Tibial artery (tissue), 4 donors: ENCODE data around the gene RNASE9.
"Not testable (repeated sequence)": the region's sequence is repeated elsewhere in the genome, so short reads cannot be mapped to it uniquely, and the experiment has no call there.

ENCODE experiments used
- DNase-seq, 2 donors: peaks; one replicate each; pipeline ENCODE4 v3.0.0-alpha.2; 2019
- H3K27ac ChIP-seq, 2 donors: fragments of 200-600 bp; sonication (generic) in 1 of 2; 1 replicate in 1 of 2; 2 replicates in 1 of 2; pipeline ENCODE4 v1.5.1; 2018 to 2019; ENCODE audit warnings: mild to moderate bottlenecking in 1 of 2
- H3K27me3 ChIP-seq, 2 donors: fragments of 200-600 bp; sonication (generic) in 1 of 2; one replicate each; pipeline versions ENCODE4 v1.5.1 to v1.6.0; 2016 to 2019
- H3K36me3 ChIP-seq, 3 donors: fragments of 200-600 bp; sonication (generic) in 2 of 3; one replicate each; pipeline ENCODE4 v1.5.1; 2016 to 2019; ENCODE audit warnings: mild to moderate bottlenecking in 2 of 3
- H3K4me1 ChIP-seq, 4 donors: fragments of 200-600 bp; sonication (generic) in 2 of 4; 1 replicate in 3 of 4; 2 replicates in 1 of 4; pipeline ENCODE4 v1.5.1; 2016 to 2019
- H3K4me3 ChIP-seq, 2 donors: fragments of 200-600 bp; sonication (generic) in 1 of 2; 1 replicate in 1 of 2; 2 replicates in 1 of 2; pipeline ENCODE4 v1.5.1; 2018 to 2019; ENCODE audit warnings: mild to moderate bottlenecking in 2 of 2
- H3K9me3 ChIP-seq, 3 donors: fragments of 200-600 bp; sonication (generic) in 1 of 3; one replicate each; pipeline ENCODE4 v1.5.1; 2016 to 2019
- CTCF ChIP-seq, 2 experiments: fragments of 200-600 bp in 1 of 2; fragments of 450-650 bp in 1 of 2; IDR thresholded peaks; one replicate each; pipeline ENCODE4 v1.5.1; 2017 to 2019; ENCODE audit warnings: antibody characterized with exemption in 2 of 2, mild to moderate bottlenecking in 1 of 2, moderate library complexity in 1 of 2
- intact Hi-C: fragments of 100-400 bp; cut with DNase I; formaldehyde crosslinking; loops from one replicate; pipeline ENCODE4 v1.15.0; 2023; ENCODE audit warnings: low total_unique reads

The RNASE9 gene

GRCh38 chr14:20512177-20512905 lies 48.5 kb downstream of the RNASE9 start:
- no peak for TF ChIP-seq CTCF (IDR thresholded peaks at IDR 0.05)
- Histone ChIP-seq H3K36me3 (no peaks in the 10 kb centered on the region), H3K4me3 (no peak overlapping the region), H3K9me3 (no peaks in the 10 kb centered on the region), H3K27me3 (peaks cover 0 to 2% of the 10 kb centered on the region in 2 donors), H3K27ac (no peak overlapping the region), H3K4me1 (no peaks in the 10 kb centered on the region)
- DNase-seq: no peak
- intact Hi-C loops: no loop called here

- H3K4me3 ChIP-seq: no peak overlapping the region
- no peaks in the 10 kb centered on the region for H3K9me3 ChIP-seq
- no peak for TF ChIP-seq CTCF (IDR thresholded peaks at IDR 0.05)
- no peaks in the 10 kb centered on the region for H3K36me3 ChIP-seq
- no peaks in the 10 kb centered on the region for H3K4me1 ChIP-seq
- intact Hi-C loops: no loop called here
- H3K27me3 ChIP-seq: peaks cover 0 to 2% of the 10 kb centered on the region in 2 donors
- no peak overlapping the region for H3K27ac ChIP-seq
- DNase-seq: no peak
Measured at GRCh38 chr14:20508367-20508766, 52.5 kb downstream of the RNASE9 start.

- H3K27me3 ChIP-seq, H3K4me3 ChIP-seq, DNase-seq, H3K4me1 ChIP-seq, H3K27ac ChIP-seq, H3K9me3 ChIP-seq, intact Hi-C loops, H3K36me3 ChIP-seq: not testable (repeated sequence)
Measured at GRCh38 chr14:20507537-20507936, 53.3 kb downstream of the RNASE9 start.

GRCh38 chr14:20506752-20507151 lies 54.1 kb downstream of the RNASE9 start:
- intact Hi-C loops, H3K9me3 ChIP-seq, H3K36me3 ChIP-seq, H3K4me1 ChIP-seq, H3K4me3 ChIP-seq, H3K27ac ChIP-seq, DNase-seq, H3K27me3 ChIP-seq: not testable (repeated sequence)

- intact Hi-C loops, H3K4me3 ChIP-seq, H3K4me1 ChIP-seq, H3K27ac ChIP-seq, H3K27me3 ChIP-seq, H3K9me3 ChIP-seq, H3K36me3 ChIP-seq, DNase-seq: not testable (repeated sequence)
Measured at GRCh38 chr14:20506276-20506675, 54.6 kb downstream of the RNASE9 start.
